Endothelial cell (in vitro differentiated cells): ENCODE measurements around the gene MOK. TPM values are rescaled to one million over a fixed set of nuclear protein-coding genes. Genes with fewer than 3 reads are reported as not detected.

Source experiments
- DNase-seq: peaks from one replicate; pipeline ENCODE4 v3.0.0; 2021; ENCODE audit warnings: low spot score
- H3K27ac Mint-ChIP-seq: one replicate; pipeline ENCODE4 v1.8.0; 2021; ENCODE audit warnings: mixed read lengths, inconsistent platforms; ENCODE audit not compliant: unreplicated experiment
- H3K27me3 Mint-ChIP-seq: one replicate; pipeline ENCODE4 v1.8.0; 2021; ENCODE audit warnings: mild to moderate bottlenecking, moderate library complexity, mixed read lengths, inconsistent platforms; ENCODE audit not compliant: unreplicated experiment
- H3K36me3 Mint-ChIP-seq: one replicate; pipeline ENCODE4 v1.8.0; 2021; ENCODE audit warnings: mild to moderate bottlenecking, low read depth, mixed read lengths, inconsistent platforms; ENCODE audit not compliant: unreplicated experiment
- H3K4me1 Mint-ChIP-seq: one replicate; pipeline ENCODE4 v1.8.0; 2021; ENCODE audit warnings: mild to moderate bottlenecking, mixed read lengths, inconsistent platforms; ENCODE audit not compliant: unreplicated experiment
- H3K4me3 Mint-ChIP-seq: one replicate; pipeline ENCODE4 v1.8.0; 2021; ENCODE audit warnings: mild to moderate bottlenecking, mixed read lengths, inconsistent platforms; ENCODE audit not compliant: unreplicated experiment
- H3K9me3 Mint-ChIP-seq: one replicate; pipeline ENCODE4 v1.8.0; 2021; ENCODE audit warnings: mixed read lengths, inconsistent platforms; ENCODE audit not compliant: unreplicated experiment
- total RNA-seq: library from RNA; stranded (reverse); fragmentation: NEBNext Ultra II Directional; extraction: Animal tissue kit (Norgen Biotek cat#: 25700); gene quantifications from one replicate; pipeline ENCODE4 v1.2.1, GENCODE V29; 2021; ENCODE audit not compliant: unreplicated experiment
- TF ChIP-seq, protein P1 (sequence below): fragments of 200-600 bp; sonication (generic); IDR thresholded peaks from one replicate; pipeline ENCODE4 v1.5.0; 2021; ENCODE audit warnings: antibody characterized with exemption; ENCODE audit not compliant: unreplicated experiment

The MOK gene
- total RNA-seq, 1 donor from 2014 or later: 5.8 TPM

GRCh38 chr14:102279688-102280348 is 25.1 kb downstream of the MOK start:
- H3K36me3 Mint-ChIP-seq: no peaks in the 10 kb centered on the region
- TF ChIP-seq, protein P1, sequence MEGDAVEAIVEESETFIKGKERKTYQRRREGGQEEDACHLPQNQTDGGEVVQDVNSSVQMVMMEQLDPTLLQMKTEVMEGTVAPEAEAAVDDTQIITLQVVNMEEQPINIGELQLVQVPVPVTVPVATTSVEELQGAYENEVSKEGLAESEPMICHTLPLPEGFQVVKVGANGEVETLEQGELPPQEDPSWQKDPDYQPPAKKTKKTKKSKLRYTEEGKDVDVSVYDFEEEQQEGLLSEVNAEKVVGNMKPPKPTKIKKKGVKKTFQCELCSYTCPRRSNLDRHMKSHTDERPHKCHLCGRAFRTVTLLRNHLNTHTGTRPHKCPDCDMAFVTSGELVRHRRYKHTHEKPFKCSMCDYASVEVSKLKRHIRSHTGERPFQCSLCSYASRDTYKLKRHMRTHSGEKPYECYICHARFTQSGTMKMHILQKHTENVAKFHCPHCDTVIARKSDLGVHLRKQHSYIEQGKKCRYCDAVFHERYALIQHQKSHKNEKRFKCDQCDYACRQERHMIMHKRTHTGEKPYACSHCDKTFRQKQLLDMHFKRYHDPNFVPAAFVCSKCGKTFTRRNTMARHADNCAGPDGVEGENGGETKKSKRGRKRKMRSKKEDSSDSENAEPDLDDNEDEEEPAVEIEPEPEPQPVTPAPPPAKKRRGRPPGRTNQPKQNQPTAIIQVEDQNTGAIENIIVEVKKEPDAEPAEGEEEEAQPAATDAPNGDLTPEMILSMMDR: no peak
- no peaks in the 10 kb centered on the region for H3K27me3 Mint-ChIP-seq
- DNase-seq: no peak
- no peaks in the 10 kb centered on the region for H3K9me3 Mint-ChIP-seq
- H3K27ac Mint-ChIP-seq: no peak overlapping the region
- H3K4me1 Mint-ChIP-seq: no peaks in the 10 kb centered on the region
- no peak overlapping the region for H3K4me3 Mint-ChIP-seq

- Mint-ChIP-seq H3K4me1 (no peaks in the 10 kb centered on the region), H3K27ac (no peak overlapping the region), H3K36me3 (no peaks in the 10 kb centered on the region), H3K9me3 (no peaks in the 10 kb centered on the region), H3K4me3 (no peak overlapping the region), H3K27me3 (no peaks in the 10 kb centered on the region)
- DNase-seq: no peak
- TF ChIP-seq, protein P1: no peak
These were observed 25.7 kb downstream of the MOK start for GRCh38 chr14:102279282-102279681.

DNA sequence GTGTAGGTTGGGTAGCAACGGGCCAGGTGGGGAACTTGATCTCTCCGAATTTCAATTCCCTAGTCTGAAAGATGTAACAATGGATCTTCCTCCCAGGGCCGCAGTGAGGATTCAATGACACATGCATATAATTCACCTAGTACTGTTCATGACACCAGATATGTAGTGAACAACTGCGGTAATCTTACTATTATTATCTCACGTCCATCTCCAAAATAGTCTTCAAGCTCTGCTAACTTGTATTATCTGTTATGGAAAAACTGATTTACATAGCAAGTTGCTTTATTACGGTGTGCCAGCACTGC is 26.4 kb downstream of the MOK start:
- Mint-ChIP-seq H3K27me3 (no peaks in the 10 kb centered on the region), H3K36me3 (no peaks in the 10 kb centered on the region), H3K4me1 (no peaks in the 10 kb centered on the region), H3K4me3 (no peak overlapping the region), H3K27ac (no peak overlapping the region), H3K9me3 (no peaks in the 10 kb centered on the region)
- DNase-seq: no peak
- TF ChIP-seq, protein P1: no peak

- Mint-ChIP-seq H3K27me3 (no peaks in the 10 kb centered on the region), H3K36me3 (no peaks in the 10 kb centered on the region), H3K9me3 (no peaks in the 10 kb centered on the region), H3K4me1 (no peaks in the 10 kb centered on the region), H3K27ac (no peak overlapping the region), H3K4me3 (no peak overlapping the region)
- TF ChIP-seq, protein P1: no peak
- no peak for DNase-seq
These were observed 26.9 kb downstream of the MOK start for GRCh38 chr14:102277874-102278630.

DNA sequence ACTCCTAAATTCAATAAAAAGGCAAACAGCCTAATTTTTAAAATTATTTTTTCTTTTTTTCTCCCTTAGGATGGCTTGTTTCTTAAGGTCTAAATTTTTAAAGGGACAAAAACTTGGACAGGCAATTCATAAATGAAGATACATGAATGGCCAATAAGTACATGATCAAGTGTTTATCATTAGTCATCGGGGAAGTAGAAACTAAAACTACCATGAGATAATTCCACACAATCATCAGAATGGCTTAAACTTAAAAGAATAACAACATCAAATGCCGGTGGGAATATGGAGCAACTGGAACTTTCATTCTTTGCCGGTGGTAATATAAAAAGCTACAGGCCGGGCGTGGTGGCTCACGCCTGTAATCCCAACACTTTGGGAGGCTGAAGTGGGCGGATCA is 29.1 kb downstream of the MOK start:
- Mint-ChIP-seq H3K4me3 (no peak overlapping the region), H3K4me1 (no peaks in the 10 kb centered on the region), H3K9me3 (no peaks in the 10 kb centered on the region), H3K27ac (no peak overlapping the region), H3K27me3 (no peaks in the 10 kb centered on the region), H3K36me3 (no peaks in the 10 kb centered on the region)
- TF ChIP-seq, protein P1: no peak
- no peak for DNase-seq
